GM19468 (cell line): ENCODE measurements around the gene COPZ2.
"Not testable (repeated sequence)": the region's sequence is repeated elsewhere in the genome, so short reads cannot be mapped to it uniquely, and the experiment has no call there.

ENCODE experiments used
- ATAC-seq: cut with Tn5 transposase; IDR thresholded peaks from one replicate; pipeline ENCODE4 v1.9.1; 2021; ENCODE audit warnings: mild to moderate bottlenecking, moderate library complexity, moderate number of reproducible peaks; ENCODE audit not compliant: unreplicated experiment; ENCODE audit errors: extremely low read depth

COPZ2 gene

DNA sequence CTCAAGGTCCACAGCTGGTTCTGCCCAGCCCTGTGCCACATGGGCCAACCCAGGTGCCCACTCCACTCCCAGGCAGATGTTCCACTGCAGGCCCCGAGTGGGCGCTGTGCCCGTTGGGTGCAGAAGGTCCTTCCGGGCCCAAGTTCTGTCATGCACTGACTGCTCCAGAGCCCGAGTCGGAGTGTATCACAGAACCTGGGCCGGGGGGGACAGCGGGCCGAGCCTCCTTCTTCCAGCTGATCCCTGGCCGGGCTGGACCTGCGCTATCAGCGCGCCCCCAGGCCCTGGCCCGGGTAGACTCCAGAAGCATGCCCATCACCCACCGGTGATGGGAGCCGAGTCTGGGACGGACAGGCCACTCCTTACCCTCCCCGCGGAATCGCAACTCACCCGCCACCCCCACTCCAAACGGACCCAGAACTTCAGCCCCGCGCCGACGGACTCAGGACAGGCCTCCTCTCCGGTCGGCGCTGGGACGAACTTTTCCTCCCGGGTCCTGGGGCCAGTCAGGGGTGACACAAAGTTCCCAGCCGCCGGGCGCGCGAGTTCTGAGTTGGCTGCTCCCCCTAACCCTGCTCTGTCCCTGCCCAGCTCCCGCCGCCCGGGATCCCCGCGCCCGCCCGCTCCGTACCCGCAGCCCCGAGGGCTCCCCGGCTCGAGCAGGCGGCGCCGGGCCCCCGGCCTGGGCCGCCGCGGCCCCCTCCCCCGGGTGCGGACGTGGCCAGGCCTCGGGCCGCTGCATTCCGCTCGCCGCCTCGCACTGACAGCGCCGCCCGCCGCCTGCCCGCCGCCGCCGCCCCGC lies at the start of gene COPZ2:
TSS of gene COPZ2 (minus strand) at position 762 of the 802 bp plus-strand sequence. CDS start at position 742, 20 bp downstream.
- ATAC-seq = no peak

GRCh38 chr17:48084932-48085331 lies 47.3 kb upstream of the COPZ2 start:
- ATAC-seq = no peak

DNA sequence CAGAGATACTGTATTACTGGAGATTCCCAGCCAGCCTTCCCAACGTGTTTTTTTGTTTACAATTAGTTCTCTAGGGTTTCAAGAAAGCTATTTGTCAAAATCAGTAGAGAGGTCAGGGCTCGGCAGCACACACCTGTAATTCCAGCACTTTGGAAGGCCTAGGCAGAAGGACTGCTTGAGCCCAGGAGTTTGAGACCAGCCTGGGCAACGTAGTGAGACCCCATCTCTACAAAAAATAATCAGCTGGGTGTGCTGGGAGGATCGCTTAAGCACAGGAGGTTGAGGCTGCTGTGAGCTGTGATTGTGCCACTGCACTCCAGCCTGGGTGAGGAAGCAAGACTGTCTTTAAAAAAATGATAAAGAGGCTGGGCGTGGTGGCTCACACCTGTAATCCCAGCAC lies 44.3 kb upstream of the COPZ2 start:
- ATAC-seq = no peak

- ATAC-seq = not testable (repeated sequence)
Measured at GRCh38 chr17:48077152-48077551, 39.6 kb upstream of the COPZ2 start.

DNA sequence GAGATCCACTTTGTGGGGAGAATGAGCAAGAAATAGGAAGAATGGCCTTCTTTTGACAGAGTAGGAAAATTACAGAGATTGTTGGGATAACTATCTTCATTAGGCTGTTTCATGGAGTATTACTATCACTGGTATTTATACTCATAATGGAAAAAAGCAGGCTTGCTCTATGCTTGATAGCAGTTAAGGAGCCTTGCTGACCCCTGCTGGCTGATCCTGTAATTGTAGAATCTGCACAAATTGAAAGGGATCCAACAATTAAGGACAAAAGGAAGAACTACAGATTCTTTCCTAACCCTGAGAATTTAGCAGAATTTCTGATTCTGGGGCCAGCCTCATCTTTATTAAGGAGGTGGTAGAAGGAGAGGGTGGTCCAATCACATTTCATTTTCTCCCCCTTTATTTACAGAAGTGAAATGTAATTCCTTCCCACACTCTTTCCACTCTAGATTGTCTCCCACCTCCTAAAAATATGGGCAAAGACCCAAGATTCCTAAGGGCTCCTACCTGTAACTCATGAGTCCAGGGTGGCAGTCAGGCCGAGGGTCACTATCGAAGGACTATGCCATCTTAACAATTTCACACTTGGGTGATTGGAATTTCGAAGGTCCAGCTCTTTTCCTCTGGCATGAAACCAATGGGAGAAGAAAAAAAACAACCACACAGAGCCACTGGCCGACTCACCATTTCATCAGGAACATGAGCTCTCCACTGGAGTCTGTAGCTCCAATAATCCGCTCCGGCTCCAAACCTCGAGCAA lies 36.9 kb upstream of the COPZ2 start:
- no peak for ATAC-seq

GRCh38 chr17:48073566-48074094 lies 36.0 kb upstream of the COPZ2 start:
- ATAC-seq = not testable (repeated sequence)

DNA sequence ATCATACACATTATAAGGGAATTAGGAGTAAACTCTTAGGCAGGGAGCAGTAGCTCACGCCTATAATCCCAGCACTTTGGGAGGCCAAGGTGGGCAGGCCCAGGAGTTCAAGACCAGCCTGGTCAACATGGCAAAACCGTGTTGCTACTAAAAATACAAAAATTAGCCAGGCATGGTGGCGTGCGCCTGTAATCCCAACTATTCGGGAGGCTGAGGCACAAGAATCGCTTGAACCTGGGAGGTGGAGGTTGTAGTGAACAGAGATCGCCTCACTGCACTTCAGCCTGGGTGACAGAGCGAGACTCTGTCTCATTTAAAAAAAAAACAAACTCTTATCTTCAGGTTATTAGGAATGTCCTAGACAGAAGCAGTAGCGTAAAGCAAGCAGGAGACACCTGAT lies 35.2 kb upstream of the COPZ2 start:
- ATAC-seq = not testable (repeated sequence)

GRCh38 chr17:48071654-48072053 lies 34.1 kb upstream of the COPZ2 start:
- ATAC-seq = no peak

- ATAC-seq = no peak
Measured at GRCh38 chr17:48070195-48070594, 32.6 kb upstream of the COPZ2 start.

DNA sequence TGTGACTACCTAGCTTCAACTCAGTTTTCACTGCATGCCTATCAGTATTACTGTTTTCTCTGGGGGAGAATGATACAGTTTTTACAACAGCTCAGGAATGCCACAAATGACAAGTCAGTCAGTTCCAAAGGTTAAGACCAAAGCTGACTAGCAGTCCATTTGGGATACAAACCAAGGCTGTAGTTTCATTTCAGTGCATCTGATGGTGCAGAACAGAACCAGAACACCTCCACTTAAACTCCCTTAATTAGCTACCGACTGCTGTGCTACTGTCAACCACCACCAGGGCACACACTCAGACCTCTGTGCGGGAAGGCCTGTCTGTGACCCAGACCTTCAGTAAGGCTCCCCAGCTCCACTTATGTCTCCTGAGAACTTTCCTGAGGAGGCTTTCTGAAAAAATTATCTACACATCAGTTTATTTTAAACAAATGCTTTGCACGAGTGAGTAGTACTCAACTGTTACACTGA lies 30.9 kb upstream of the COPZ2 start:
- ATAC-seq = no peak

GRCh38 chr17:48067808-48068207 lies 30.2 kb upstream of the COPZ2 start:
- ATAC-seq = not testable (repeated sequence)

DNA sequence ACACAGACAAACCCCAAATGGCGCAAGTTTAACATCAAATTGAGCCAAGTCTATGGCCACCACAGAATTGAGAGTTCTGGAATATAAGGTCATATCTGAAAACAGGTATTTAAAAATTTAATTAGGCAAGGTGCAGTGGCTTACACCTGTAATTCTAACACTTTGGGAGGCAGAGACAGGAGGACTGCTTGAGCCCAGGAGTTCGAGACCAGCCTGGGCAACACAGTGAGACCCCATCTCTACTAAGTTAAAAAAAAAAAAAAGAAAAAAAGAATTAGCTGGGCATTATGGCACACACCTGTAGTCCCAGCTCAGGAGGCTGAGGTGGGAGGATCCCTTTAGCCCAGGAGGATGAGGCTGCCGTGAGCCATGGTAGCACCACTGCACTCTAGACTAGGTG lies 29.6 kb upstream of the COPZ2 start:
- no peak for ATAC-seq

DNA sequence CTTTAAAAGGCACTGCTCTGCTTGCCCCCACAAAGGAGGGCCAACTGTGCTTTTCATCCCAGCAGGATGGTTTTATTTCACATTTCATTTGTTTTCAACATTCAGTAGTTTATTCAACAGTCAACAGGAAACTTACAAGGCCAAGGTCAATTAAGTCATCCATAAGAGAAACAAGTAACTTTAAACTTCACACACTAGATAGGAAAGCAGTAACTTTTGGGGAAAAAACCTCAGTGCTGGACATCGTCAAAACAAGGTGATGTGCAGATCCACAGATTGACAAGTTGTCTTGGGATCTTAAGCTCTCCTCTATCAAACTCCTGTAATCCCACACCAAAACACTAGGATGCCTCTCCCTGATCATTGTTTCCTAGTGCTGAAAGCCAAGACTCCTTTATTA lies 29.1 kb upstream of the COPZ2 start:
- no peak for ATAC-seq

GRCh38 chr17:48066192-48066591 lies 28.6 kb upstream of the COPZ2 start:
- ATAC-seq = no peak

DNA sequence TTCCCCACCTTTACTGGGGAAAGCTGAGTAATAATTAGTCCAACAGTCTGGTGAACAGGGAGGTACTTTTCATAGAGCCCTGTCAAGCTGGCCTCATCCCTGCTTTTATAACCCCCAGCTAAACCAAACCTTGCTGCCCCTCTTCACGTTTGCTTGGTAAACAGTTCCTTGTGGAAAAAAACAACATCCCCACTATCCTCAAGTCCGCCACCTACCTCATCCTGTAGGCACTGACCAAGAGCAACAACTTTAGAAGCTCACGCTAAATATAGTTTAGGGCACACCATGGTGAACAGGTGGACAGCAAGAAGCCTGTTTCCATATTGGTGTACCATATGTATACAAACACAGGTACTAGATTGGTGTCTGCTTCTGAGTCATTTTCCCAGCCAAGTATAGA lies 27.0 kb upstream of the COPZ2 start:
- no peak for ATAC-seq

DNA sequence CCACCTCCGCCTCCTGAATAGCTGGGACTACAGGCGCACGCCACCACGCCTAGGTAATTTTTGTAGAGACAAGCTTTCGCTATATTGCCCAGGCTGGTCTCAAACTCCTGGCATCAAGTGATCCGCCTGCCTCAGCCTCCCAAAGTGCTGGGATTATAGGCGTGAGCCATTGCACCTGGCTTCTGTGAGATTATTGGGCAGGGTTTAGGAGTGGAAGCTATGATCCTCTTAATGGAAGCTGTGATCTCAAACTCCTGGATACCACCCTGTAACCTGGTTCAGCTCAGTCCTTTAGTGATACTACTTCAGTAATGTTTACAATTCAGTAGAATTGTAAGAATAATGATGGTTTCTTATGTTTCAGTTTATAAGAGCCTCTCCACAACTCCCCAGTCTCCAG lies 24.7 kb upstream of the COPZ2 start:
- ATAC-seq = no peak

DNA sequence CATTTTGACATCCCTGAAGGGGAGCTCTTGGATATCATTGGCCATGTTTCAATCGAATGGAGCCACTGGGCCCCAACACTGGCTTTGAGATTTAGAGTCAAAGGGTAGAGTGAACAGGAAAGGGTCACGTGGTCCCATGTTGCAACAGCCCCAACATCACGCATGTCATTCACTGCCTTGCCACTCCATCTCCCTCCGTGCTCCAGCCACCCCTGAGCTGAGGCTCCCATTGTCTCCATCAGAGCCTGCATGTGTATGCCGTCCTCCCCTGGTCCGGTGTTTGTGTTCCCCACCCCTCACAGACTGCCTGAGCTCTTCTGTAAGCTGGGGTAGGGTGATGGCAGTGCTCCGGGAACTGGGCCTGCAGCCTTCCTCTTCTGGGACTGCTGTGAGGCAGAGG lies 22.7 kb upstream of the COPZ2 start:
- ATAC-seq = no peak

GRCh38 chr17:48059125-48059668 lies 21.6 kb upstream of the COPZ2 start:
- ATAC-seq = no peak

- ATAC-seq = no peak
Measured at GRCh38 chr17:48058393-48059124, 21.0 kb upstream of the COPZ2 start.

GRCh38 chr17:48057626-48058025 lies 20.0 kb upstream of the COPZ2 start:
- no peak for ATAC-seq
